Thyroid gland (tissue), 4 donors: ENCODE results near the gene UNC80.

Experiments
- POLR2A ChIP-seq, 2 donors: fragments of 450-650 bp; IDR thresholded peaks; one replicate each; pipeline ENCODE4 v1.6.1; 2017; ENCODE audit warnings: antibody characterized with exemption in 2 of 2, mild to moderate bottlenecking in 2 of 2, moderate library complexity in 1 of 2
- TF ChIP-seq, protein P1 (sequence below), 6 experiments: fragments of 200-600 bp in 3 of 6; fragments of 450-650 bp in 3 of 6; sonication (generic) in 3 of 6; IDR thresholded peaks; one replicate each; pipeline ENCODE4 v1.5.1; 2016 to 2019; ENCODE audit warnings: antibody characterized with exemption in 6 of 6, mild to moderate bottlenecking in 2 of 6, inconsistent platforms in 1 of 6, moderate library complexity in 1 of 6

DNA sequence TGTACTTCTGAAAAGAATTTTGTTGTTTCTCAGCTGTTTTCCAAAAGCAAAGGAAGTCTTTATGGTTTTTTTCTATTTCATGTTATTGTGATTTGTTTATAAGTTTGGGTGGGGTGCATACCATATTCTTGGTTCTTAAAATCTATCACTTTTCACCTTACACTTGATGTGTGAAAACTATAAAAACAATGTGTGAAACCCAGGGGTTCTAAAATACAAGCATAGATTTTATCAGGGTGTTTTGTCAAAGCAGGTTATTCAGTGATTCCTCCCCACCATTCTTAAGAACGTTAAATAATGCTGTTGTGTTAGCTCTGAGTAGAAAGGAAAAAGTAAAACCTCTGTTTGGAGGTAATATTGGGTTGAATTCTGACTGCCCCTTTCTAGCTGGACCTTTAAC lies 248.5 kb downstream of the UNC80 start:
- TF ChIP-seq, protein P1, sequence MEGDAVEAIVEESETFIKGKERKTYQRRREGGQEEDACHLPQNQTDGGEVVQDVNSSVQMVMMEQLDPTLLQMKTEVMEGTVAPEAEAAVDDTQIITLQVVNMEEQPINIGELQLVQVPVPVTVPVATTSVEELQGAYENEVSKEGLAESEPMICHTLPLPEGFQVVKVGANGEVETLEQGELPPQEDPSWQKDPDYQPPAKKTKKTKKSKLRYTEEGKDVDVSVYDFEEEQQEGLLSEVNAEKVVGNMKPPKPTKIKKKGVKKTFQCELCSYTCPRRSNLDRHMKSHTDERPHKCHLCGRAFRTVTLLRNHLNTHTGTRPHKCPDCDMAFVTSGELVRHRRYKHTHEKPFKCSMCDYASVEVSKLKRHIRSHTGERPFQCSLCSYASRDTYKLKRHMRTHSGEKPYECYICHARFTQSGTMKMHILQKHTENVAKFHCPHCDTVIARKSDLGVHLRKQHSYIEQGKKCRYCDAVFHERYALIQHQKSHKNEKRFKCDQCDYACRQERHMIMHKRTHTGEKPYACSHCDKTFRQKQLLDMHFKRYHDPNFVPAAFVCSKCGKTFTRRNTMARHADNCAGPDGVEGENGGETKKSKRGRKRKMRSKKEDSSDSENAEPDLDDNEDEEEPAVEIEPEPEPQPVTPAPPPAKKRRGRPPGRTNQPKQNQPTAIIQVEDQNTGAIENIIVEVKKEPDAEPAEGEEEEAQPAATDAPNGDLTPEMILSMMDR (IDR thresholded peaks at IDR 0.05), result no peak
- no peak for TF ChIP-seq POLR2A (IDR thresholded peaks at IDR 0.05)
